HepG2 (cell line): ENCODE results near the gene ZCCHC8. TPM values are rescaled to one million over a fixed set of nuclear protein-coding genes. Genes with fewer than 3 reads are reported as not detected.

Experiments used
- AKAP8 ChIP-seq: sonication (generic); formaldehyde crosslinking; IDR thresholded peaks from 2 replicates; pipeline ENCODE4 v1.5.1; 2020; ENCODE audit warnings: mild to moderate bottlenecking, missing genetic modification reagents
- CHCHD3 ChIP-seq: sonication (generic); formaldehyde crosslinking; IDR thresholded peaks from 2 replicates; pipeline ENCODE4 v1.8.0; 2022; ENCODE audit warnings: mild to moderate bottlenecking, missing genetic modification reagents, moderate library complexity
- KLF6 ChIP-seq: IDR thresholded peaks from 2 replicates; pipeline ENCODE4 v1.8.0; 2016; ENCODE audit warnings: missing biosample characterization, missing genetic modification reagents
- MEIS2 ChIP-seq: sonication (generic); formaldehyde crosslinking; IDR thresholded peaks from 2 replicates; pipeline ENCODE4 v1.9.0; 2021; ENCODE audit warnings: mild to moderate bottlenecking, missing genetic modification reagents
- MLLT10 ChIP-seq: sonication (generic); formaldehyde crosslinking; IDR thresholded peaks from 2 replicates; pipeline ENCODE4 v1.4.0; 2020; ENCODE audit warnings: missing genetic modification reagents
- NFIB ChIP-seq: sonication (generic); formaldehyde crosslinking; IDR thresholded peaks from 2 replicates; pipeline ENCODE4 v1.9.0; 2021; ENCODE audit warnings: missing genetic modification reagents, mild to moderate bottlenecking, borderline replicate concordance
- NPAS2 ChIP-seq: sonication (generic); formaldehyde crosslinking; IDR thresholded peaks from 2 replicates; pipeline ENCODE4 v1.8.0; 2022; ENCODE audit warnings: mild to moderate bottlenecking, missing genetic modification reagents, borderline replicate concordance
- NR2C2 ChIP-seq: sonication (generic); formaldehyde crosslinking; IDR thresholded peaks from 2 replicates; pipeline ENCODE4 v1.4.0; 2020; ENCODE audit warnings: missing genetic modification reagents, mild to moderate bottlenecking, moderate library complexity, borderline replicate concordance
- POLR2AphosphoS2 ChIP-seq: IDR thresholded peaks from 2 replicates; pipeline ENCODE4 v1.6.1; 2011; ENCODE audit warnings: low read depth, low read length, improper control_type of control experiment
- POLR2AphosphoS5 ChIP-seq: IDR thresholded peaks from 2 replicates; pipeline ENCODE4 v1.6.1; 2012; ENCODE audit warnings: low read depth, low read length
- ZNF432 ChIP-seq: sonication (generic); formaldehyde crosslinking; IDR thresholded peaks from 2 replicates; pipeline ENCODE4 v1.5.0; 2020; ENCODE audit warnings: missing genetic modification reagents, mild to moderate bottlenecking, borderline replicate concordance
- ZNF446 ChIP-seq: sonication (generic); formaldehyde crosslinking; IDR thresholded peaks from 2 replicates; pipeline ENCODE4 v1.5.0; 2020; ENCODE audit warnings: mild to moderate bottlenecking, missing genetic modification reagents
- ZNF644 ChIP-seq: IDR thresholded peaks from 2 replicates; pipeline ENCODE4 v1.6.1; 2016; ENCODE audit warnings: low read depth
- ZNF747 ChIP-seq: sonication (generic); formaldehyde crosslinking; IDR thresholded peaks from 2 replicates; pipeline ENCODE4 v1.8.1; 2023; ENCODE audit warnings: missing genetic modification reagents, mild to moderate bottlenecking, borderline replicate concordance
- ZNF782 ChIP-seq: sonication (generic); formaldehyde crosslinking; IDR thresholded peaks from 2 replicates; pipeline ENCODE4 v1.4.0; 2020; ENCODE audit warnings: missing genetic modification reagents, mild to moderate bottlenecking, borderline replicate concordance
- ZSCAN5A ChIP-seq: sonication (generic); formaldehyde crosslinking; IDR thresholded peaks from 2 replicates; pipeline ENCODE4 v1.8.0; 2022; ENCODE audit warnings: mild to moderate bottlenecking, missing genetic modification reagents, borderline replicate concordance
- polyA plus RNA-seq, 8 experiments: library from polyadenylated mRNA; depleted of rRNA in 3 of 8; stranded (reverse) in 7 of 8; unstranded in 1 of 8; fragments of >200 nt; fragmentation: Illumina TruSeq in 4 of 8; extraction: Trizol in 4 of 8; gene quantifications; 2 replicates each; pipeline versions ENCODE4 v1.2.1 to v1.2.3, GENCODE V29; 2011 to 2016; ENCODE audit warnings: low read depth in 4 of 8, missing spikeins in 1 of 8, mixed read lengths in 1 of 8; ENCODE audit not compliant: insufficient read depth in 1 of 8
- total RNA-seq, 5 experiments: library from RNA; depleted of rRNA; stranded (reverse); fragments of >200 nt; fragmentation: Illumina TruSeq; extraction: Trizol; gene quantifications; 2 replicates each; pipeline ENCODE4 v1.2.3, GENCODE V29; 2016; ENCODE audit warnings: low read depth in 1 of 5
- TF ChIP-seq, protein P1 (sequence below): sonication (generic); formaldehyde crosslinking; IDR thresholded peaks from one replicate; pipeline ENCODE4 v1.5.1; 2020; ENCODE audit warnings: mild to moderate bottlenecking, missing genetic modification reagents; ENCODE audit errors: not compliant biosample characterization
- TF ChIP-seq, protein P2 (sequence below): sonication (generic); formaldehyde crosslinking; IDR thresholded peaks from 2 replicates; pipeline ENCODE4 v1.8.1; 2022; ENCODE audit warnings: low read depth, mild to moderate bottlenecking, missing genetic modification reagents

ZCCHC8 gene
- total and polyA plus RNA-seq, 2 of the 13 experiments (the other 11 are each of a cell fraction or from before 2014, with no cell fraction given), result 18.6 to 20.9 TPM

DNA sequence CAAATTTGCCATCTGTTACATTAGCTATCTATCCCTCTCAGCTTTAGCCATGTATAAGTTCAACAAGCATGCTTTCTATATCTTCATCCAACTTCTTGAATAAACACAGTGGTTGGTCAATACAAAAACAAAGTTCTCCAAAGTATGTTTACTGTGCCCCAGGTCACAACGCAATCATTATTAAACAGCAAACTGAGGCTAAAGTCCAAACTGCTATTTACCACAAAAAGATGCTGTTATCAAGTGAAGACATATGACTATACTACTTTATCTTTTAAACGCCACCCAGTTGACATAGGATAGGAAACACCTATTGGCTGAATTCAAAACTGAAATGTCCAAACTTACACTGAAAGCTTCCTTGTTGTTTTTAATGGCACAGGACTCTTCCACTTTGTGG is 11.7 kb downstream of the ZCCHC8 start (continued):
- TF ChIP-seq, protein P1, sequence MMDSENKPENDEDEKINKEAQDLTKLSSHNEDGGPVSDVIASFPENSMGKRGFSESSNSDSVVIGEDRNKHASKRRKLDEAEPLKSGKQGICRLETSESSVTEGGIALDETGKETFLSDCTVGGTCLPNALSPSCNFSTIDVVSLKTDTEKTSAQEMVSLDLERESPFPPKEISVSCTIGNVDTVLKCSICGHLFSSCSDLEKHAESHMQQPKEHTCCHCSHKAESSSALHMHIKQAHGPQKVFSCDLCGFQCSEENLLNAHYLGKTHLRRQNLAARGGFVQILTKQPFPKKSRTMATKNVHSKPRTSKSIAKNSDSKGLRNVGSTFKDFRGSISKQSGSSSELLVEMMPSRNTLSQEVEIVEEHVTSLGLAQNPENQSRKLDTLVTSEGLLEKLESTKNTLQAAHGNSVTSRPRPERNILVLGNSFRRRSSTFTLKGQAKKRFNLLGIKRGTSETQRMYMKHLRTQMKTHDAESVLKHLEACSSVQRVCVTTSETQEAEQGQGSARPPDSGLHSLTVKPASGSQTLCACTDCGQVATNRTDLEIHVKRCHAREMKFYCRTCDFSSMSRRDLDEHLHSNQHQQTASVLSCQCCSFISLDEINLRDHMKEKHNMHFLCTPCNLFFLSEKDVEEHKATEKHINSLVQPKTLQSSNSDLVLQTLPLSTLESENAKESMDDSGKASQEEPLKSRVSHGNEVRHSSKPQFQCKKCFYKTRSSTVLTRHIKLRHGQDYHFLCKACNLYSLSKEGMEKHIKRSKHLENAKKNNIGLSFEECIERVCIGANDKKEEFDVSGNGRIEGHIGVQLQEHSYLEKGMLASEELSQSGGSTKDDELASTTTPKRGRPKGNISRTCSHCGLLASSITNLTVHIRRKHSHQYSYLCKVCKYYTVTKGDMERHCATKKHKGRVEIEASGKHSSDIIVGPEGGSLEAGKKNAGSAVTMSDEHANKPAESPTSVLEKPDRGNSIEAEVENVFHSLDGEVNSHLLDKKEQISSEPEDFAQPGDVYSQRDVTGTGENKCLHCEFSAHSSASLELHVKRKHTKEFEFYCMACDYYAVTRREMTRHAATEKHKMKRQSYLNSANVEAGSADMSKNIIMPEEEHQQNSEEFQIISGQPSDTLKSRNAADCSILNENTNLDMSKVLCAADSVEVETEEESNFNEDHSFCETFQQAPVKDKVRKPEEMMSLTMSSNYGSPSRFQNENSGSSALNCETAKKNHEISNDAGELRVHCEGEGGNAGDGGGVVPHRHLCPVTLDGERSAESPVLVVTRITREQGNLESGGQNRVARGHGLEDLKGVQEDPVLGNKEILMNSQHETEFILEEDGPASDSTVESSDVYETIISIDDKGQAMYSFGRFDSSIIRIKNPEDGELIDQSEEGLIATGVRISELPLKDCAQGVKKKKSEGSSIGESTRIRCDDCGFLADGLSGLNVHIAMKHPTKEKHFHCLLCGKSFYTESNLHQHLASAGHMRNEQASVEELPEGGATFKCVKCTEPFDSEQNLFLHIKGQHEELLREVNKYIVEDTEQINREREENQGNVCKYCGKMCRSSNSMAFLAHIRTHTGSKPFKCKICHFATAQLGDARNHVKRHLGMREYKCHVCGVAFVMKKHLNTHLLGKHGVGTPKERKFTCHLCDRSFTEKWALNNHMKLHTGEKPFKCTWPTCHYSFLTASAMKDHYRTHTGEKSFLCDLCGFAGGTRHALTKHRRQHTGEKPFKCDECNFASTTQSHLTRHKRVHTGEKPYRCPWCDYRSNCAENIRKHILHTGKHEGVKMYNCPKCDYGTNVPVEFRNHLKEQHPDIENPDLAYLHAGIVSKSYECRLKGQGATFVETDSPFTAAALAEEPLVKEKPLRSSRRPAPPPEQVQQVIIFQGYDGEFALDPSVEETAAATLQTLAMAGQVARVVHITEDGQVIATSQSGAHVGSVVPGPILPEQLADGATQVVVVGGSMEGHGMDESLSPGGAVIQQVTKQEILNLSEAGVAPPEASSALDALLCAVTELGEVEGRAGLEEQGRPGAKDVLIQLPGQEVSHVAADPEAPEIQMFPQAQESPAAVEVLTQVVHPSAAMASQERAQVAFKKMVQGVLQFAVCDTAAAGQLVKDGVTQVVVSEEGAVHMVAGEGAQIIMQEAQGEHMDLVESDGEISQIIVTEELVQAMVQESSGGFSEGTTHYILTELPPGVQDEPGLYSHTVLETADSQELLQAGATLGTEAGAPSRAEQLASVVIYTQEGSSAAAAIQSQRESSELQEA (CRISPR knock-in tag), result no peak
- TF ChIP-seq NPAS2 (CRISPR knock-in tag) (no peak), POLR2AphosphoS2 (no peak), CHCHD3 (CRISPR knock-in tag) (no peak), KLF6 (peak; percentile 65; the same call in 1 of the 2 replicates), NR2C2 (CRISPR knock-in tag) (peak; percentile 61; the same call in 1 of the 2 replicates), MLLT10 (no peak), ZNF782 (CRISPR knock-in tag) (no peak), AKAP8 (CRISPR knock-in tag) (no peak), ZNF446 (CRISPR knock-in tag) (no peak), ZNF432 (CRISPR knock-in tag) (no peak), ZNF644 (peak; percentile 46; the same call in 1 of the 2 replicates), NFIB (no peak), POLR2AphosphoS5 (no peak), ZSCAN5A (CRISPR knock-in tag) (no peak), ZNF747 (CRISPR knock-in tag) (no peak), MEIS2 (CRISPR knock-in tag) (no peak)
- TF ChIP-seq, protein P2, sequence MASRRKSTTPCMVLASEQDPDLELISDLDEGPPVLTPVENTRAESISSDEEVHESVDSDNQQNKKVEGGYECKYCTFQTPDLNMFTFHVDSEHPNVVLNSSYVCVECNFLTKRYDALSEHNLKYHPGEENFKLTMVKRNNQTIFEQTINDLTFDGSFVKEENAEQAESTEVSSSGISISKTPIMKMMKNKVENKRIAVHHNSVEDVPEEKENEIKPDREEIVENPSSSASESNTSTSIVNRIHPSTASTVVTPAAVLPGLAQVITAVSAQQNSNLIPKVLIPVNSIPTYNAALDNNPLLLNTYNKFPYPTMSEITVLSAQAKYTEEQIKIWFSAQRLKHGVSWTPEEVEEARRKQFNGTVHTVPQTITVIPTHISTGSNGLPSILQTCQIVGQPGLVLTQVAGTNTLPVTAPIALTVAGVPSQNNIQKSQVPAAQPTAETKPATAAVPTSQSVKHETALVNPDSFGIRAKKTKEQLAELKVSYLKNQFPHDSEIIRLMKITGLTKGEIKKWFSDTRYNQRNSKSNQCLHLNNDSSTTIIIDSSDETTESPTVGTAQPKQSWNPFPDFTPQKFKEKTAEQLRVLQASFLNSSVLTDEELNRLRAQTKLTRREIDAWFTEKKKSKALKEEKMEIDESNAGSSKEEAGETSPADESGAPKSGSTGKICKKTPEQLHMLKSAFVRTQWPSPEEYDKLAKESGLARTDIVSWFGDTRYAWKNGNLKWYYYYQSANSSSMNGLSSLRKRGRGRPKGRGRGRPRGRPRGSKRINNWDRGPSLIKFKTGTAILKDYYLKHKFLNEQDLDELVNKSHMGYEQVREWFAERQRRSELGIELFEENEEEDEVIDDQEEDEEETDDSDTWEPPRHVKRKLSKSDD (CRISPR knock-in tag), result no peak
